DMS53 treated with DMSO at 0.1 percent for 48 hours (cell line): ENCODE data around the gene MDM4.
"Not testable (repeated sequence)": the region's sequence is repeated elsewhere in the genome, so short reads cannot be mapped to it uniquely, and the experiment has no call there.

Experiments
- DNase-seq: peaks from one replicate; lab custom pipeline; 2025; ENCODE audit not compliant: unreplicated experiment; lab: John Stamatoyannopoulos, UW

Gene MDM4

GRCh38 chr1:204513117-204513716 is 3.0 kb upstream of the MDM4 start:
- no peak for DNase-seq

GRCh38 chr1:204514828-204515227 is 1.4 kb upstream of the MDM4 start:
- DNase-seq, result no peak

GRCh38 chr1:204517382-204517781 is 1.2 kb downstream of the MDM4 start:
- not testable (repeated sequence) for DNase-seq

- DNase-seq, result no peak
Measured at GRCh38 chr1:204520834-204521709, 4.9 kb downstream of the MDM4 start.

- DNase-seq, result not testable (repeated sequence)
Measured at GRCh38 chr1:204521941-204522521, 5.8 kb downstream of the MDM4 start.

GRCh38 chr1:204523605-204524215 is 7.5 kb downstream of the MDM4 start:
- DNase-seq, result peak; percentile 78

- no peak for DNase-seq
Measured at GRCh38 chr1:204524986-204525385, 8.8 kb downstream of the MDM4 start.

GRCh38 chr1:204528241-204528640 is 12.0 kb downstream of the MDM4 start:
- DNase-seq, result no peak

GRCh38 chr1:204528677-204529076 is 12.5 kb downstream of the MDM4 start:
- no peak for DNase-seq

- DNase-seq, result no peak
Measured at GRCh38 chr1:204529371-204529895, 13.2 kb downstream of the MDM4 start.

GRCh38 chr1:204530932-204531331 is 14.7 kb downstream of the MDM4 start:
- no peak for DNase-seq

GRCh38 chr1:204532832-204533231 is 16.6 kb downstream of the MDM4 start:
- no peak for DNase-seq

GRCh38 chr1:204541626-204542025 is 25.4 kb downstream of the MDM4 start:
- DNase-seq, result no peak

- DNase-seq, result no peak
Measured at GRCh38 chr1:204544321-204544720, 28.1 kb downstream of the MDM4 start.

- DNase-seq, result no peak
Measured at GRCh38 chr1:204545202-204545601, 29.0 kb downstream of the MDM4 start.

- DNase-seq, result no peak
Measured at GRCh38 chr1:204545881-204546280, 29.7 kb downstream of the MDM4 start.

- no peak for DNase-seq
Measured at GRCh38 chr1:204548265-204548664, 32.1 kb downstream of the MDM4 start.

- no peak for DNase-seq
Measured at GRCh38 chr1:204549313-204549712, 33.1 kb downstream of the MDM4 start.

- DNase-seq, result no peak
Measured at GRCh38 chr1:204550926-204551325, 34.7 kb downstream of the MDM4 start.

GRCh38 chr1:204556458-204557052 is 40.3 kb downstream of the MDM4 start:
- no peak for DNase-seq

- DNase-seq, result peak; percentile 13
Measured at GRCh38 chr1:204558467-204558866, 42.3 kb downstream of the MDM4 start.
